ENCODE measurements around the gene ZBTB34. TPM values are rescaled to one million over a fixed set of nuclear protein-coding genes. Genes with fewer than 3 reads are reported as not detected.

The ZBTB34 gene, protein sequence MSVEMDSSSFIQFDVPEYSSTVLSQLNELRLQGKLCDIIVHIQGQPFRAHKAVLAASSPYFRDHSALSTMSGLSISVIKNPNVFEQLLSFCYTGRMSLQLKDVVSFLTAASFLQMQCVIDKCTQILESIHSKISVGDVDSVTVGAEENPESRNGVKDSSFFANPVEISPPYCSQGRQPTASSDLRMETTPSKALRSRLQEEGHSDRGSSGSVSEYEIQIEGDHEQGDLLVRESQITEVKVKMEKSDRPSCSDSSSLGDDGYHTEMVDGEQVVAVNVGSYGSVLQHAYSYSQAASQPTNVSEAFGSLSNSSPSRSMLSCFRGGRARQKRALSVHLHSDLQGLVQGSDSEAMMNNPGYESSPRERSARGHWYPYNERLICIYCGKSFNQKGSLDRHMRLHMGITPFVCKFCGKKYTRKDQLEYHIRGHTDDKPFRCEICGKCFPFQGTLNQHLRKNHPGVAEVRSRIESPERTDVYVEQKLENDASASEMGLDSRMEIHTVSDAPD
- 1.3 and 2.0 TPM in 2 replicates for total RNA-seq

DNA sequence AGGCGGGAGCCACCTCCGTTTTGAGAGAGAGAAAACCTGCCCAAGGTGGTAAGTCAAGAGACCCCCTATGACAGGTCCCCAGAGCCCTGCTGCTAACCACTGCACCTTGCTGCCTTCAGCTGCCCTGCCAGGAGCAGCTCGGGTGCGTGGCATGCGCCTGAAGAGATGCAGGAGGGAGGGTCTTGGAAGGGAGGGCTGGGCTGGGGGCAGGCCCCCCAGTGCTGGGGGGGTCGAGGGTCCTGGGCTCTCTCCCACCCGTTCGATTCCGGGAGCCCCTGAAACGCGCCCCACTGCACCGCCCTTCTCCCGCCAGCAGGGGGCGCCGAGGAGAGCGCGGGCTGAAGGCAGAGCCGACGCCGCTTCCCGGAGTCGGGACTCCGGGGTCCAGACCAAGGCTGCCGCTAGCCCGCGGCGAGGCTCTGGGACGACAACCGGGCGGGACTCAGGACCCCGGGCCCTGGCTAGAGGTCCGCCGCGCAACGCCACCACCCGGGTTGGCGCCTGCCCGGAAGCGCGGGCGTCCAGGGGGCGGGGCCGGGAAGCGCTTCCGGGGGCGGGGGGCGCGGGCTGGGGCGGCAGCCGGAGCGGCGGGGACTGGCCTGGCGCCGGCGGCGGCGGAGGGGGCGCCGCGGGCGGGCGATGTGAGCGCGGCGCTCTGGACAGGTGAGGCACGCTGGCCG lies at the start of gene ZBTB34:
ZBTB34 (plus strand) TSS at position 563 of the 680 bp plus-strand sequence. CDS start 18,761 bp downstream, outside the sequence.

DNA sequence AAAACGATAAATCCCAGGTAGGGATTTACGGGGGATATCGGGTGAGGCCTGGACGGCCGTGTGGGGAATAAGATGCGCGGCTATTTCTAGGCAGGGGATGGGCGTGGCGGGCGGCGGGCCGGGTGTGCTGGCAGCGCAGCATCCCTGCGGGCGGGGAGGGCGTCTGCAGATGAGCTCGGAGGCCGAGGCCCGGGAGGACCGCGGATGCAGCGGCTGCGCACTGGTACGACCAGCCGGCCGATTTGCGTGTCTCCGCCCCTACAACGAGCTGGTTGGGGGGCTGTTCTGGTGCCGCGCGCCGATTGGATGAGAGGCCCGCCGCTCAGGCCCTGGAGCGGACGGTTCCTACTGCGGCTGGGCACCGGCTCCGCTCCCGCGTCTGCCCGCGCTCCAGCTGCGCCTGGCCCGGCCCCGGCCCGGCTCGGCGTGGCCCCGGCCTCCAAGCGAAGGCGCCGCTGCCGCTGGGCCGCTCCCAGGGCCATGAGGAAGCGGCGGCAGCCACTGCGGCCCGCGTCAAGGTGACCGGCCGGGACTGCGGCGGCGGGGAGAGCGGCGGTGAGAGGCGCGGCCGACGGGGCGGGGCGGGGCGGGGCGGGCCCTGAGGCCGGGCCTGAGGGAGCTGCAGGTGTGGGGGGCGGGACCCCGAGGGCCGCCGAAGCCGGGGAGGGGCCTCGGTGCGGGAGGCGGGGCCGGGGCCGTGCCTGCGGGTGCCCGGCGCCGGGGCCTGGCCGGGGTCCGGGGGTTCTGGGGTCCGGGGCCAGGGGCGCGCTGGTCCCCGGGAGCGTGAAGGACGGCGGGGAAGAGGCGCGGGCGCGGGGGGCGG lies 54.2 kb downstream of the ZBTB34 start, which contains the start of gene RALGPS1:
RALGPS1 (plus strand) TSS at position 325 of the 823 bp plus-strand sequence. CDS start 47,508 bp downstream, outside the sequence.

Other genes with a start within 250 kb of the ZBTB34 start
- gene LMX1B, start 246.7 kb upstream of the ZBTB34 start, total RNA-seq, result 2.7 and 6.8 TPM in 2 replicates
- gene ZBTB43, start 55.6 kb upstream of the ZBTB34 start, total RNA-seq, result 4.6 and 6.9 TPM in 2 replicates
- 0.15 and 0.94 TPM in 2 replicates for gene RALGPS1, start 54.1 kb downstream of the ZBTB34 start, total RNA-seq

All from hair follicular keratinocyte (primary cell).